K562 (cell line): ENCODE measurements around the gene CMTM8. TPM values are rescaled to one million over a fixed set of nuclear protein-coding genes. Genes with fewer than 3 reads are reported as not detected.

Experiments used
- CUX1 ChIP-seq: fragments of 200-800 bp; sonication (Bioruptor generic); IDR thresholded peaks from 2 replicates; pipeline ENCODE4 v1.6.1; 2016; ENCODE audit warnings: missing genetic modification characterization, missing compliant biosample characterization
- MXD1 ChIP-seq: fragments of 250-450 bp; sonication (Bioruptor Pico); IDR thresholded peaks from 2 replicates; pipeline ENCODE4 v1.8.0; 2021; ENCODE audit warnings: borderline replicate concordance, mild to moderate bottlenecking, moderate library complexity; ENCODE audit not compliant: poor library complexity, severe bottlenecking
- NR2C2 ChIP-seq, 2 experiments: fragments of 200-800 bp in 1 of 2; sonication (Bioruptor generic) in 1 of 2; sonication (generic) in 1 of 2; formaldehyde crosslinking in 1 of 2; IDR thresholded peaks; 2 replicates each; pipeline versions ENCODE4 v1.6.1 to v1.8.0; 2016 to 2022; ENCODE audit warnings: mild to moderate bottlenecking in 1 of 2, missing compliant biosample characterization in 1 of 2, missing genetic modification characterization in 1 of 2, missing genetic modification reagents in 1 of 2
- TFAP4 ChIP-seq: sonication (generic); formaldehyde crosslinking; IDR thresholded peaks from 2 replicates; pipeline ENCODE4 v1.8.0; 2022; ENCODE audit warnings: missing genetic modification reagents, mild to moderate bottlenecking, moderate library complexity, borderline replicate concordance
- polyA plus RNA-seq, 8 experiments: library from polyadenylated mRNA; depleted of rRNA in 4 of 8; stranded (reverse) in 5 of 8; unstranded in 3 of 8; fragments of >200 nt; fragmentation: Nextera tagmentation in 2 of 8; fragmentation: Illumina TruSeq in 1 of 8; extraction: Ambion mirVana in 2 of 8; extraction: Trizol in 1 of 8; gene quantifications; 2 replicates each; pipeline versions ENCODE4 v1.2.1 to v1.2.3, GENCODE V29; 2011 to 2014; ENCODE audit warnings: inconsistent platforms in 1 of 8, missing spikeins in 1 of 8
- total RNA-seq, 7 experiments: library from RNA; depleted of rRNA in 6 of 7; stranded (reverse); fragments of >200 nt in 6 of 7; fragmentation: Illumina TruSeq in 2 of 7; extraction: Trizol in 2 of 7; gene quantifications; 2 replicates each; pipeline versions ENCODE4 v1.2.1 to v1.2.3, GENCODE V29; 2011 to 2021; ENCODE audit warnings: low replicate concordance in 1 of 7

The CMTM8 gene
- total and polyA plus RNA-seq, 9 of the 15 experiments (the other 6 are each of a cell fraction or from before 2014, with no cell fraction given): not detected

DNA sequence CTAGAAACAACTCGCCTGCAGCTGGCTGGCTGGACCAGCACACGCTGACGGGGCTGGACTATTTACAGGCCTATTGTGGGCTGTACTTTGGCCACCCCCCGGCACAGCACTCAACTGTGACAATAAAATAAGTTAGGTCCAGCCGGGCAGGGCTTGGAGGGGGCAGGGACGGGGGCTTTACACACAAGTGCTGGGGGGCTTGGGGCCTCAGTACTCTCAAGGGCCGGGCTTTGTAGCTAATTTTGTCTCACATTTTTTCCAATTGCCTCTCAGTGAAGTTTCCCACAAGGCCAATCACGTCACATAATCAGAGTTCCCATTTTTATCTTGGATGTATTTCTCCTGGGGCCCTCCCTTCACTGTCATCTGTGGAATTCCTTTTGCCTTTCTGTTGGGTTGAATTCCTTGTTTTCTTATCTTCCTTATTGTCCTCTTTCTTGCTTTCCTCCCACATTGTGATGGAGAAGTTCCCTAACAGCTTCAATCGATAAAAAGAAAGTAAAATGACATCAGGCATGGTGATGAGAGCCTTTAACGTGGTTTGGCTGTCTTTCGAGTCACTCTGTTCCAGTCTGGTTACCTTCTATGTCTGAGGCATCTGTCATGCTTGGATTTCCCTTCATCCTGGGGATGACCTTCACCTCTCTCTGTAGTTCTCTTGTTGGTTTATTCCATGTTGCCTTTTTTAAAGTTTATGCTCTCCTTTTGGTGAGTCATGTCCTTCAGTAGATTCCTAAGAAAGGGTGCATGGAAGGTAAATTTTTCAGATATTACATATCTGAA, 109.1 kb downstream of the CMTM8 start (continued):
- no peak for TF ChIP-seq CUX1 (CRISPR knock-in tag)
- TF ChIP-seq TFAP4 (CRISPR knock-in tag): no peak
- TF ChIP-seq NR2C2 (CRISPR knock-in tag; IDR thresholded peaks at IDR 0.05): no peak
- no peak for TF ChIP-seq NR2C2 (tag; IDR thresholded peaks at IDR 0.05)
- no peak for TF ChIP-seq MXD1 (CRISPR knock-in tag)
